HT1080 (cell line): ENCODE measurements around the gene MYBPH. TPM values are rescaled to one million over a fixed set of nuclear protein-coding genes. Genes with fewer than 3 reads are reported as not detected.

ENCODE experiments used
- DNase-seq: peaks from one replicate; pipeline ENCODE4 v3.0.0-alpha.2; 2015; ENCODE audit warnings: low read depth
- total RNA-seq: library from RNA; depleted of rRNA; stranded (reverse); fragments of >200 nt; shearing (Covaris generic); gene quantifications from 2 replicates; pipeline ENCODE4 v1.2.3, GENCODE V29; 2014

MYBPH gene
- total RNA-seq, 1 experiment from 2014 or later: not detected

DNA sequence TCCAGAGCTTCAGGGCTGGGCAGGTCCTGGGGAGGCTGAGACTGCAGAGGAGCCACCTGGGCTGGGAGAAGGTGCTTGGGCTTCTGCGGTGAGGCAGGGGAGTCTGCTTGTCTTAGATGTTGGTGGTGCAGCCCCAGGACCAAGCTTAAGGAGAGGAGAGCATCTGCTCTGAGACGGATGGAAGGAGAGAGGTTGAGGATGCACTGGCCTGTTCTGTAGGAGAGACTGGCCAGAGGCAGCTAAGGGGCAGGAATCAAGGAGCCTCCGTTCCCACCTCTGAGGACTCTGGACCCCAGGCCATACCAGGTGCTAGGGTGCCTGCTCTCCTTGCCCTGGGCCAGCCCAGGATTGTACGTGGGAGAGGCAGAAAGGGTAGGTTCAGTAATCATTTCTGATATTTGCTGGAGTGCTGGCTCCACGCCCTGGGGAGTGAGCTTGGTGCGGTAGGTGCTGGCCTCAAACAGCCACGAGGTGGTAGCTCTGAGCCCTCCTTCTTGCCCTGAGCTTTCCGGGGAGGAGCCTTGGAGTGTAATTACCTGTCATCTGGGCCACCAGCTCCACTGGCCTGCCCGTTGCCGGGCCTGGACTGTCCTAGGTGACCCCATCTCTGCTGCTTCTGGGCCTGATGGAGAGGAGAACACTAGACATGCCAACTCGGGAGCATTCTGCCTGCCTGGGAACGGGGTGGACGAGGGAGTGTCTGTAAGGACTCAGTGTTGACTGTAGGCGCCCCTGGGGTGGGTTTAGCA is 9.3 kb downstream of the MYBPH start:
- peak; percentile 30 for DNase-seq

DNA sequence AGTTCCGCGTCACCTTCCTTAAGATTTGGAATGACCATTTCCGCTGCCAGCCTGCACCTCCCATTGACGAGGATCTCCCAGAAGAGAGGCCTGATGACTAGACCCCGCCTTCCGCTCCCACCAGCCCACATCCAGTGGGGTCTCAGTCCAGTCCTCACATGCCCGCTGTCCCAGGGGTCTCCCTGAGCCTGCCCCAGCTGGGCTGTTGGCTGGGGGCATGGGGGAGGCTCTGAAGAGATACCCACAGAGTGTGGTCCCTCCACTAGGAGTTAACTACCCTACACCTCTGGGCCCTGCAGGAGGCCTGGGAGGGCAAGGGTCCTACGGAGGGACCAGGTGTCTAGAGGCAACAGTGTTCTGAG is 9.8 kb downstream of the MYBPH start:
- no peak for DNase-seq

DNA sequence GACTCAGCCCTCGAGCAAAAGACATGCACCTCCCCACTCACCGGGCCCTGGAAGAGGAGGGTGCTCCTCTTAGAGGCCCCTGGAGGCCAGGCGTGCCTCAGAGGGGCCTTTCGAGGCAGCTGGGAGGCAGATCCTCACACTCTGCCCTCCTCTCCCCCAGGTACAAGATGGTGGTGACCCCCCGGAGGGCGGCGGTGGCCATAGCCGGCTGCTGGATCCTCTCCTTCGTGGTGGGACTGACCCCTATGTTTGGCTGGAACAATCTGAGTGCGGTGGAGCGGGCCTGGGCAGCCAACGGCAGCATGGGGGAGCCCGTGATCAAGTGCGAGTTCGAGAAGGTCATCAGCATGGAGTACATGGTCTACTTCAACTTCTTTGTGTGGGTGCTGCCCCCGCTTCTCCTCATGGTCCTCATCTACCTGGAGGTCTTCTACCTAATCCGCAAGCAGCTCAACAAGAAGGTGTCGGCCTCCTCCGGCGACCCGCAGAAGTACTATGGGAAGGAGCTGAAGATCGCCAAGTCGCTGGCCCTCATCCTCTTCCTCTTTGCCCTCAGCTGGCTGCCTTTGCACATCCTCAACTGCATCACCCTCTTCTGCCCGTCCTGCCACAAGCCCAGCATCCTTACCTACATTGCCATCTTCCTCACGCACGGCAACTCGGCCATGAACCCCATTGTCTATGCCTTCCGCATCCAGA is 10.4 kb downstream of the MYBPH start:
- DNase-seq: no peak

DNA sequence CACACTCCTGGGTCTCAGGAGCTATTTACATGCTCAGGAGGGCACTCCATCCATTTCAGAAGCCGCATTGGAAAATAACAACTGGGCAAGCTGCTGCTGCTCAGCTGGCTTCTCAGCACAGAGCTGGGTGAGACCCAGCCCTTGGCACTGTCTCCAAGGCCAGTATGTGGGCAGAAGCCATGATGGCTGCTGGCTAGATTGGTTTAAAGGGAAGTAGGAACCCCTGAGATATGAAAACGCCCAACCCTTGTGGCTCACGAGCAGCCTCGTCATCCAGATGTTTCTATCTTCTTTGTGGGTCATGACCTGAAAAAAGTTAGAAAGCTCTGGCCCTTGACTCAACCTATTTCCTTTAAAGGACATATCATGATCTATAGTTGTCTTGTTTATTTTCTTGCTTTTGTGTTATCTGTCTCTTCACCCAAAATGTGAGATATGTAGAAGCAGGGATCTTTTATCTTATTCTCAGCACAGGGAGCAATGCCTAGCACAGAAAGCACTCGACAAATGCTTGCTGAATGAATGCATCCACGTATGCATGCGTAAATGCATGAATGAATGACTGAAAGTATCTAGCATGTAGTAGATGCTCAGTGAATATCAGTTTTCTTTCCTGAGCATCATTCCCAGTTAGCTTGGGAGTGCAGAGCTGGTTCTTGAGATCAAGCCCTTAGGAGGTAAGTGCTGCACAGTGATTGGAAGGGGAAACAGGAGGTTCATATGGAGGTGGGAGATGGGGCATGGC is 11.6 kb downstream of the MYBPH start:
- DNase-seq: no peak

DNA sequence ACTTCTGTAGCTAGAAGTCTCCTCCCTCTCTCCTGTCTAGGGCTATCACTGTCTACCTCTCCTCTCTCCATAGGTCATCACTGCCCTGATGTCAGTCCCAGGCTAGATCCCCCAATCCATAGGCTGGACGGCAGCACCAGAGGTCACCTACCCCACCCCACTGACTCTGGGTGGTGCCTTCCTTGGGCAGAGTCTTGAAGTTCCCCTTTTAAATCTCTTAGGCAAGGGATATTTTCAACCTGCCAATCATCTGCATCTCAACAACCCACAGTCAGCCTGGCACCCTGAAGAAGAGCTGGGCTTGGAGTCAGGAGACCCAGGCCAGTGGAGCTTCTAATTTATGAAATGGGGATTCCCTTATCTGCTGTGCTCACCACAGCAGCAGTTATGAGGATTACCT is 13.2 kb downstream of the MYBPH start:
- DNase-seq: no peak

DNA sequence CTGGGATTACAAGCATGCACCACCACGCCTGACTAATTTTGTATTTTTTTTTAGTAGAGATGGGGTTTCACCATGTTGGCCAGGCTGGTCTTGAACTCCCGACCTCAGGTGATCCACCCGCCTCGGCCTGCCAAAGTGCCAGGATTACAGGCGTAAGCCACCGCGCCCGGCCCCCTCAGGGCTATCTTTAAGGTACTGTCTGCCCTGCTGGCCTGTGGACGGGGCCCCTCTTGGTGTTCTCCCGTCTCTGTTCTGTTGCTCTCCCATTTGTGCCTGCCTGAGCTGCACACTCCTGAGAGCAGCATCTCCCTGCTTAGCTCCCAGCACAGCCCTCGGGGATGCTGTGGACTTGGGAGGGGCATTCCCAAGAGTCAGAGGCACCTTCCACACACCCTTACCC is 13.9 kb downstream of the MYBPH start:
- DNase-seq: no peak

DNA sequence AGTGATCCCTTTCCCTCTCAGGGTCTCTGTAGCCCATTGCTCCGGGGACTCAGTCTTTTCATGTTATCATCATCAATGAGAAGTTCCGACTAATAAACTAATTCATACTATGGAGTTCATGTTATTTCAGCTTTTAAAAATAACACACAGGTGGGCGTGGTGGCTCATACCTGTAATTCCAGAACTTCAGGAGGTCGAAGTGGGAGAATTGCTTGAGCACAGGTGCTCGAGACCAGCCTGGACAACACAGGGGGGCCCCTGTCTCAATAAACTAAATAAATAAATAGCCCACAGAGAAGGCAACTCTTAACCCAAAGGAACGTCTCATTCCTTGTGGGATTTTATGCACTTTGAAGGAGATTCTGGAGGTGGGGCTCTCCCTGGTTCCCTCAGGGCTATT is 14.5 kb downstream of the MYBPH start:
- no peak for DNase-seq

DNA sequence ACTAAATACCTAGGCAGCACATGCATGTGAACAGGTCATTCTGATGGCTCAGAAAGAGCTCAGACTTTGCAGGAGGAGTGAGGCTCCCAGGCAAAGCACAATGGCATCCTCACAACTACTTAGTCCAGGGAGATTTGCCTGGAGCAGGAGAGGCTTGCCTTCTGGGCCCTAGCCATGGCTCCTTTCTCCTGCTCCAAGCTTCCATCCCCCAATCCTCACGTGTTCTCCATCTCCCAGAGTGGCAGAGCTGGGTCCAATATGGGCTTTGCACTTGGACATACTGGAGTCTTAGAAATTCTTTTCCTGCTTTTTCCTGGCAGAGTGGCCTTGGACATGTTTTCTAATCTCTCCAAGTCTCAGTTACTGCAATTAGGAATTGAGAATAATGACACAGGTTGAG is 15.8 kb downstream of the MYBPH start:
- no peak for DNase-seq

DNA sequence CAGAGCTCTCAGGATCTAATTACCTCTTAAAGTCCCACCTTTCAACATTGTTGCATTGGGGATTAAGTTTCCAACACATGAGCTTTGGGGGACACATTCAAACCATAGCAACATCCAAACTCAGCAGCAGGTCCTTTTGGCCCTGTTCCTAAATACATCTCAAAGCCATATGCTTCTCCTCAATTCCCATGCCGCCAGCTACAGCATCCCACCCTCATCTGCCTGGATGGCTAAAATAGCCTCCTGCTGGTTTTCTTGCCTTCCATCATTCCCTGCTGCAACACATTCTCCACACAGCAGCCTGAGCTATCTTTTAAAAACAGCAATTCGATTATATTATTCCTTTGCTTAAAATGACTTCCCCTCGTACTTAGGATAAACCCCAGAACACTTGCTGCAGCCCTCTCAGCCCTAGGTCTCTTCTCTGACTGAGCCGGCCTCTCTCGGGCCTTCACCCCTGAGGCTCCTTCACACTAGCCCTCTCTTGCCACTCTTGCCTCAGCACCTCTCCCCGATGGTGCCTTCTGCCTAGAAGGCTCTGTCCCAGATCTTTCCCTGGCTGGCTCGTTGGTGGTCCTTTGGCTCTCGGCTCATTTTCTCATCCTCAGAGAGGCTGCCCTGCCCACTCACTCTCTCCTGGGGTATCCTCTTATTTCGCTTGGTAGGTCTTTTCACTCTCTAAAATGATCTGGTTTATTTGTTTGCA is 16.5 kb downstream of the MYBPH start:
- no peak for DNase-seq

DNA sequence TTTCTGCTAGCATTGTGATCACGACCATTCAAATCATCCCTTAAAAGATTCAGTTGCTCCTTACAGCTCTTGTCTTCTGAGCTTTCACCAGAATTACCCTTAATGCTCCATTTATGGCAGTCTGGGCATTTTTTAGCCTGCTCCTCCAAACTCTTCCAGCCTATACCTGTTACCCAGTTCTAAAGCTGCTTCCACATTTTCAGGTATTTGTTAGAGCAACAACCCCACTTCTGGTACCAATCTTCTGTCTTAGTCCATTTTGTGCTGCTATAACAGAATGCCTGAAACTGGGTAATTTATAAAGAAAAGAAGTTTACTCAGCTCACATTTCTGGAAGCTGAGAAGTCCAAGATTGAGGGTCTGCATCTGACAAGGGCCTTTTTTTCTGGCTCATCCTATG is 17.2 kb downstream of the MYBPH start:
- DNase-seq: no peak

DNA sequence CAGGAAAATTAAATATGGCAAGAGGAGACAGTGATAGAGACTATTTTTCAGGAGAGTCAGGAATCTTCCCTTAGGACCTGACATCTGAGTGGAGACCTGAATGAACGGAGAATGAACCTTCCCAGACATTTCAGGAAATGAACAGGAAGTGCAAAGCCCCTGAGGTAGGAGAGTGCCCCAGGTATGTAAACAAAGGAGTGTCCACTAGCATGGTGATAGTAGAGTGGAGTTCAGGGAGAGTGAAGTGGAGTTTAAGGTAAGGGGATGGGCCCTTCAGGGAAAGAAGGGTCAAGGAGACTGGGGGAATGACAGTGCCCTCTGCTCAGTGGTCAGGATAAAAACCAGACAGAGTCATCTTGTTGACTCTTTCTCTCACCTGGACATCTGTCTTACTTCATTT is 19.3 kb downstream of the MYBPH start:
- no peak for DNase-seq

DNA sequence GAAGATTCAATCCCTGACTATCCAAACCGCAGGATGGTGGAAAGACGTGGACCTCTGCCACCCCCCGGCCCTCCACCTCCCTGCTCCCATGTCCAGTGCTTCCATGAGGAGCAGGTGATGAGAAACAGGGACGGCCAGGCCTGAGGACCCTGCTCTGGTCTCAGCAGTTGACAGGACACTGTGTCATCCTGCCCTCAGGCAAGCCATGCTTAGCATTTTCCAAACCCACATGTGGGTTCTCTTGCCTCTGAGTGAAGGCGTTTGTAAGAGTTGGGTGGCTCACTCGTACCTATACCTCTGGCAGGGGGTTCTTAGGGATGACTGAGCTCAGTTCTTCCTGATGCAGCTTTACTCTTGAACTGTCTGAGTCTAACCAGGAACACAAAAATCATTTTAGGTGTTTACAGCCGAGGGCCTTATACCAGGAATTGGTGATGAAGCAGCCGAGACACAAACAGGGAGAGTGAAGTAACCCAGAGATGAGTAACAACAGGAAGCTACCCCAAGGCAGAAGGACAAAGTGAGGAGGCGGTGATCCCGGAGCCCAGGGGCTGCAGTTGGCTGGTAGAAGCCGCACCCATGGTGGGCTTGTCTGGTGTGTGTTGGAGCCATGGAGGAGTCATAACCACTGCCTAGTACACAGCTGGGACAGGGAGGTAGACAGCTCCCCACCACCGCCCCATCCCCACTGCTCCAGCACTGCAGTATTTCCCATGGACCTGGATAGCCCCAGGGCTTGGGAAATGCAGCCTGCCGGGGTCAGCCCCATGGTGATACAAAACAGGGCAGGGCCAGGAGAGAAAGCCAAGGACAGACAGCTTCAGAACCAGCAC is 21.4 kb downstream of the MYBPH start:
- DNase-seq: peak; percentile 77

DNA sequence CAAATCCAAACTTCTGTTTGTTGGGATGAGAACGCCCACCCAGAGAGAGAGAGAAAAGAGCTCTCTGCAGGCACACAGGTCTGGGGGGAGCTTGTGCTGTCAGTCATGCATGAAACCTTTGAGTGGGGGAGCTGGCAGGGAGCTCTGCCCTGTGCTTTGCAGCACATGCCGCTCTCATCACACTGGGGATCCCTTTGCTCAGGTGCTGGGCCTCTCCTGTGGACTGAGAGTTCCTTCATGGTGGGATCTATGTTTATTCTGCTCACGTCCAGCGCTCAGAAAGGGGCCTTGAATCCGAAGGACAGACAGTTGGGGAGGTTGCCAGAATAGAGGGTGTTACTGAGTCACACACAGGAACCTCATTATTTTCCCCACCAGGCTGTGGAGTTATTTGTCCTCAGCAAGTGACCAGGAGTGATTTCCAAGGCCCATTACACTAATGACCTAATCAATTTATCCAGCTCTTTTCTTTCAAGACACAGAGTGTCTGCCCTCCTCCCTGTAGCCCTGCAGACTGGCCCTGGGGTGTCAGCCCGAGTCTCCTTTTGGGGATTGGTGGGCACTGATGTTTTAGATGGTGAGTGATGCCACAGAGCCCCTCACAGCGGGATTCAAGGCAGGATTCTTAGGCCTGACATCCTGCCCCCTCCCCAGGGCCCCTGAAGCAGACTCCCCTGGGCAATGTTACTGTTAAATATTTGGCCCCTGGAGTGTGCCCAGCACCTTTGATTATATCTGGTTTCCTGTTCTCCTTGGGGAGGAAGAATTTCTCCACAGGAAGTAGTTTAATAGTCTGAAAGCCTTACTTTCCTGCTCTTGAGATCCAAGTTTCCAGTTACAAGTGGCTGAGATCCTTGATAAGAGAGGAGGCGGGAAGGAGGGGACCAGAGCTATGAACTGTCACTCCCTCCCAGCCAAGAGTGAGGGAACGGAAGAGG is 22.3 kb downstream of the MYBPH start:
- DNase-seq: peak; percentile 48

DNA sequence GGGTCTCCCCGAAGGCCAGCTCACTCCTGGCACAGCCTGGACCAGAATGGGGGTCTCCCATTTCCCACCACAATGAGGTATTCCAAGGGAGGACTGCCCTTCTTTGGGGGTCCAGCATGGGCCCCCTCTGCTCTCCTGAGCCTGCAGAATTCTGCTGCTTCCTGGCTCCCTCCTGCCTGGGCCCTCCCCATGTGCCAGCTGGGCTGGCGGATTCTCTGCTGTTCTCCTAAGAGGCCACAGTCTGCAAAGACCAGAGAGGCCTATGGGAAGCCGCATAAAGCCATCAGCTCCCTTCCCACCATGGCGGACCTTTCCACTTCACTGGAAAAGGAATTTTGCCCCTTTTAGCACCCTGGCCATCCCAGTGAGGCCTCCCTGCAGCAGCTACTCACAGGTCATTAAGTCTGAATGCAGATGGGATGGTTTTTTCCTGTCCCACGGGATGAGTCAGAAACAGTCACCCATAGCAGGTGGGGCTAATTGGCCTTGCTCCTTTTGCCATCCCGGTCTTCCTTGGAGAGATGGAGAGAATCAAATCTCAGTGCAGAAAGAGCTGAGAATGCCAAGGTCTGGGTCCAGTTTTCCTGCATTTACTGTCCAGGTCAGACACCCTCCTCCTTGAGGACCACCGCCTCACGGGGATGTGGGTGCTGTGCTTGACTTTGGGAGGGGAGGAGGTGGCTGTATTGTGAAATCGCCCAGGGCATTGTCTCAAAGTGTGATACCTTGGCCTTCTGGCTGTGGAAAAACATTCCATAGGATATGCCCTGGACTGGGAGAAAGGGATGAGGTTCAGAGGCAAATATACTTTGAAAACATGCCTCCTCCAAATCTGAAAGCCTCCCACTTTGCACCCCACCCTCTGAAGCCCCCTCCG is 23.2 kb downstream of the MYBPH start:
- DNase-seq: peak; percentile 85

DNA sequence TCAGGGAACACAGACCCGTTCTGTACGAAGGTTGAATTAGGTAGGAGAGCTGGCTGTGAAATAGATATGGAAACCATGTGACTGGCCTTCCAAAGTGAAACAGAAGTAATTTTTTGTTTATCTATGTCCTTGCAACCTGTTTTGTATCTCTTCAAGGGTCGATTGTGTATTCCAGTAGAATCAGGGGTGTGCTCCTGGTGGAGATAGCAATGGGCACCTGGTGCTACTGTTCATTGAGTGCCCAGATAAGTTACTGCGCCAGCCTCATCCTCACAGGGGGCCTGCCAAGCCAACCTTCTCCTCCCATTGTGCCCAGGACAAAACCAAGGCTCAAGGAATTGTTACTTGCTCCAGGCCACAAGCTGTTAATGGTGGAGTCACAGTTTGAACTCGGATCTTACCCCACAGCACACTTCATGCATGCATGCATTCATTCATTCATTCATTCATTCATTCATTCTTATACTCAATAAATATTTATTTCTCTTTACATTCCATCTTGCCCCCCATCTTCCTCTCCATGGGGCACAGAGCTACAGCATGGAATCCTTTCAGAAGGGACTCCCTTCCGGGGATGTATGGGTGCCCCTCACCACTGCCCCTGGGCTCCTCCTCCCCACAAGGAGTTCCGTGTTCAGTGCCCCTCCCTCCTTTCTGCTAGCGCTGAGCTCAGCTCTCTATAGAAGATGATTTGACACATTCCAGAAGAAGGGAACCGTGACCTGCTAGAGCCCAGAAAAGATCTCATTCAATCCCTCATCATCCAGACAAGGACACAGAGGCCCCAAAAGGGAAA is 24.1 kb downstream of the MYBPH start:
- DNase-seq: no peak

DNA sequence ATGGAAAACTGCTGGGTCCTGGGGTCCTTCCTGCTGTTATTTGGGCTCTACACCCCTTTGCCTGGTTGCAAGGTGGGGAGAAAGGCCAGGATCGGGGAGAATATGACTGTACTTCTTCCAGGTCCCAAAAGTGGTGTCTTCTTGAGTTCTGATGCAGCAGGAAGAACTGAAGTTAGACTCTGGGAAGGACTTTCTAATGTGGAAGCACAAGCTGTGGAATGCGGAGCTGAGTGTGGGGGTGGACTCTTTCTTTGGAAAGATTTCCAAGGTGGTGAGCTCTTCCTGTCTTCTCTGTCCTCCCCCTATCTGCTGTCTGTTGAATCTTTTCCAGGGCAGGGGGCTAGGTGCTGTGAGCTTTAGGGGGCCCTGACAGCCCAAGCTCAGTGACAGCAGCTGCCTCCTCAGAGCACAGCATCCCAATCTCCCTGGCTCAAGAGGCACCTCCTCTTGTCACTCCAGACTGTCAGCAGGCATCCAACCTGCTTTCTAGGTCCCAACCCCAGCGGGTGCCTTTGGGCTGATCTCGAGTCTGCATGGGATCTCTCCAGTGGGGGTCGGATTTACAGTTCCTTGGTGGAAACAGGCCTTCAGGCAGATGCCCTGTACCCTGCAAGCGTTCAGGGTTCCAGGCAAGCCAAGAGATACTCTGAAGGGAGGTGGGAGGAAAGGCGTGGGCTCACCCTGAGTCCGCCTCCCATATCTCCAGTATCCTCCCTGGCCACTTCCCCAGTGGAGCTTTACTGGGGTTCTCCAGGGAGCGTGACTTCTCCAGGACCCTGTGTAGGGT is 24.9 kb downstream of the MYBPH start:
- DNase-seq: no peak

DNA sequence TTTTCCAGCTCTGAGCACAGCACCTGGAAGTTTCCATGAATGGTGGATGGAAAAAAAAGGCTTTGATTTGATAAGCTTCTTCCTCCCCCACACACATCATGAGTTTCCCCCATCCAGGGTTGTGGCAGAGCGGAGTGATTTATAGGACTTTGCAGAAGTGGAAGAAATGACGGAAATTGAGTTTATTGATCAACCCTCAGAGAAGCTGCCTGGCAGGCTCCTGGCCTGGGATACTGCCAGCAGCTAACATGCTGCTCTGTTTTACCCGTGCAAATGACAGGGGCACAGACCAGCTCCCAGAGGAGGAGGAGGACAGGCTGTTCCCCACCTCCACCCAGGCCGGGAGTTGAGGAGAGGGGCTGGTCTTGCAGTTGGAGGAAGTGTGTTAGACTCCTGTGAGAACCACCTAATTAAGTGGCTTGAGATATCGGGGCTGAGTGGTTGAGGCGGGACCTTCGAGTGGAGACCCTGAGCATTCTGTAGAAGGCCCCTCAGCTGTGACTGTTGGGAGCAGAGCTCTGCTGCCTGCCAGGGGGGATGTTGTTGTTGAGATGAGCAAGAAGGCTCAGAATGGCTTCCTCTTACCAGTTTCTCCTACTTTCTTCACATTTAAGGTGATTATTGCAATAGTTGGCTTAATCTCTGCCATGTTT is 26.3 kb downstream of the MYBPH start:
- no peak for DNase-seq
